Colonic mucosa (tissue), 4 donors: ENCODE results near the gene PRKCB. TPM values are rescaled to one million over a fixed set of nuclear protein-coding genes. Genes with fewer than 3 reads are reported as not detected.

Experiments used
- DNase-seq: peaks from one replicate; pipeline ENCODE4 v3.0.0-alpha.2; 2020
- H3K27ac ChIP-seq: fragments of 200-600 bp; one replicate; pipeline ENCODE4 v1.8.0; 2021
- H3K27me3 ChIP-seq: fragments of 200-600 bp; one replicate; pipeline ENCODE4 v1.8.0; 2021
- H3K36me3 ChIP-seq: fragments of 200-600 bp; one replicate; pipeline ENCODE4 v1.8.0; 2021
- H3K4me1 ChIP-seq: fragments of 200-600 bp; one replicate; pipeline ENCODE4 v1.8.0; 2021; ENCODE audit warnings: mild to moderate bottlenecking
- H3K4me3 ChIP-seq: fragments of 200-600 bp; one replicate; pipeline ENCODE4 v1.8.0; 2021
- H3K9ac ChIP-seq, 2 donors: one replicate each; pipeline ENCODE4 v1.7.0; 2013; ENCODE audit warnings: control low read depth in 2 of 2, low read depth in 2 of 2, low read length in 2 of 2
- H3K9me3 ChIP-seq: fragments of 200-600 bp; one replicate; pipeline ENCODE4 v1.8.0; 2021
- intact Hi-C: fragments of 100-400 bp; cut with DNase I; formaldehyde crosslinking; loops from one replicate; pipeline ENCODE4 v1.14.1; 2022
- total RNA-seq, 2 donors: library from RNA; stranded (reverse); fragmentation: NEBNext Ultra II Directional in 1 of 2; extraction: Animal tissue kit (Norgen Biotek cat#: 25700) in 1 of 2; gene quantifications; one replicate each; pipeline ENCODE4 v1.2.1, GENCODE V29; 2021
- TF ChIP-seq, protein P1 (sequence below): fragments of 200-600 bp; IDR thresholded peaks from one replicate; pipeline ENCODE4 v1.8.0; 2022; ENCODE audit warnings: antibody characterized with exemption, mild to moderate bottlenecking
- donor health status: healthy.
- donor health status: DM: no; HTN: no; CAD: no.
- donor health status: DM: no; HTN: no; CAD: no.

Gene PRKCB
- total RNA-seq, 2 donors from 2014 or later: 2.5 to 10.7 TPM

DNA sequence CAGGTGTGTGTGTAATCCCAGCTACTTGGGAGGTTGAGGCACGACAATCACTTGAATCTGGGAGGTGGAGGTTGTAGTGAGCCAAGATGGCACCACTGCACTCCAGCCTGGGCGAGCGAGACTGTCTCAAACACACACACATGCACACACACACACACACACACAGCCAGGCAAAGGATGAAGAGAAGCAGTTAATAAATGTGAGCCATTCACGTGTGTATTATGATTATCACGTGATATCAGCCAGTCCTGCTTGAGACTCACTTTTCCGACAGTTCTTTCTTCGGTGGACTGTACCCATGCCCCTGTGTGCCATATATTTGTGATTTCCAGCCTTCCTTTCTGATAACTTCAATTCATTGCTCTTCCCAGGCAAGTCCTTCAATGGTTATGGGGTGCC, 119.3 kb downstream of the PRKCB start:
- intact Hi-C loops: no loop called here
- Histone ChIP-seq H3K9ac (no peak overlapping the region), H3K4me3 (no peak overlapping the region), H3K36me3 (no peaks in the 10 kb centered on the region), H3K27me3 (no peaks in the 10 kb centered on the region), H3K4me1 (no peaks in the 10 kb centered on the region), H3K9me3 (no peaks in the 10 kb centered on the region), H3K27ac (no peak overlapping the region)
- TF ChIP-seq, protein P1, sequence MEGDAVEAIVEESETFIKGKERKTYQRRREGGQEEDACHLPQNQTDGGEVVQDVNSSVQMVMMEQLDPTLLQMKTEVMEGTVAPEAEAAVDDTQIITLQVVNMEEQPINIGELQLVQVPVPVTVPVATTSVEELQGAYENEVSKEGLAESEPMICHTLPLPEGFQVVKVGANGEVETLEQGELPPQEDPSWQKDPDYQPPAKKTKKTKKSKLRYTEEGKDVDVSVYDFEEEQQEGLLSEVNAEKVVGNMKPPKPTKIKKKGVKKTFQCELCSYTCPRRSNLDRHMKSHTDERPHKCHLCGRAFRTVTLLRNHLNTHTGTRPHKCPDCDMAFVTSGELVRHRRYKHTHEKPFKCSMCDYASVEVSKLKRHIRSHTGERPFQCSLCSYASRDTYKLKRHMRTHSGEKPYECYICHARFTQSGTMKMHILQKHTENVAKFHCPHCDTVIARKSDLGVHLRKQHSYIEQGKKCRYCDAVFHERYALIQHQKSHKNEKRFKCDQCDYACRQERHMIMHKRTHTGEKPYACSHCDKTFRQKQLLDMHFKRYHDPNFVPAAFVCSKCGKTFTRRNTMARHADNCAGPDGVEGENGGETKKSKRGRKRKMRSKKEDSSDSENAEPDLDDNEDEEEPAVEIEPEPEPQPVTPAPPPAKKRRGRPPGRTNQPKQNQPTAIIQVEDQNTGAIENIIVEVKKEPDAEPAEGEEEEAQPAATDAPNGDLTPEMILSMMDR: no peak
- no peak for DNase-seq

DNA sequence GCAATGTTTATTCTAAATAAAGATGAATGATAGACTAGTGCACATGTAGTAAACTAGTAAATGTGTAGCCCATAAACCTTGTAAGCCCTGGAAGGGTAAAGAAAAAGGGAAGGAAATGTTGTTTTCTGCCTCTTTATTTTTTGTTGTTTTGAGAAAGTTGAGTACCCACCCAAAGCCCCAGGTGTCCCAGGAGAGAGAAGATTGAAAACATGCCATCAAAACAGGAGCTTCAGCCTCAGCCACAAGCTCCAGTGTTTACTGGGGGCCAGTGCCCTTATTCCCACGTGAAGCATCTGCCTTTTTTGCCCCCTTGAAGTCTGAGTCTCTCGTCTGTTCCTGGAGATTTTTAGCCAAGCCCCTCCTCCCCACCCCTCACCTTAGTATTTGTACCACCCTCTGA, 121.5 kb downstream of the PRKCB start:
- no peak overlapping the region for H3K27ac ChIP-seq
- DNase-seq: no peak
- no peaks in the 10 kb centered on the region for H3K9me3 ChIP-seq
- no peaks in the 10 kb centered on the region for H3K36me3 ChIP-seq
- intact Hi-C loops: no loop called here
- TF ChIP-seq, protein P1: no peak
- H3K9ac ChIP-seq: no peak overlapping the region
- no peaks in the 10 kb centered on the region for H3K27me3 ChIP-seq
- H3K4me1 ChIP-seq: no peaks in the 10 kb centered on the region
- no peak overlapping the region for H3K4me3 ChIP-seq

DNA sequence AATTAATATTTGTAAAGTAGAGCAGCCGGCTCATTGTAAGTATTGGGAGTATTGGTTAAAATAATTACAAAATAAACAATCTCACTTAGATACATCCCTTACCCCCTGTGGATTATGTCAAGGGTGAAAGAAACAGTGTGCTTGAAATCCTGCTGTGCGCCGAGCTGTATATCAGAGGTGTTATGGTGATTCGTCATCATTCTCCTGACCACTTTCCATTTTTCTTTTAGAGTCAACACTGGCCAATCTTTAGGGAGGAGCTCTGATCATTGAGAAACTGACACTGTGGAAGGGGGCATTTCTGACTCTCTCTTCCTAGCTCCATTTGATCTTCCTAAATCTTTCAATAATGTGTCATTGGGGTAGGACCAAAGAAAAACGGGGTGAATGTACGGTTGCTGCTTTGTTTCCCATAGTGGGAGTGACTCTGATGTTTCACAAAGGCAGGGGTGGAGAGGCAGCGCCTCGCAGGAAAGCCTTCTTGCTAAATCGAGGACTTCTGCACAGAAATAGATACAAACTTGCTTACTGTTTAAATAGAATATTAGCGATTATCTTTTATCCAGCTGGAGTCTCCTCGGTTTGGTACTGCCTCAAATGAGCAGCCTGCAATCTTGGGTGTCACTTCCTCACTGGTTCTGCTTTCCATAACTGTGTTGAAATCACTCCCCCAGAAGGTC, 123.4 kb downstream of the PRKCB start:
- Histone ChIP-seq H3K4me3 (no peak overlapping the region), H3K9ac (no peak overlapping the region), H3K27me3 (no peaks in the 10 kb centered on the region), H3K36me3 (no peaks in the 10 kb centered on the region), H3K4me1 (no peaks in the 10 kb centered on the region), H3K27ac (no peak overlapping the region), H3K9me3 (no peaks in the 10 kb centered on the region)
- intact Hi-C loops: no loop called here
- no peak for DNase-seq
- TF ChIP-seq, protein P1: no peak

DNA sequence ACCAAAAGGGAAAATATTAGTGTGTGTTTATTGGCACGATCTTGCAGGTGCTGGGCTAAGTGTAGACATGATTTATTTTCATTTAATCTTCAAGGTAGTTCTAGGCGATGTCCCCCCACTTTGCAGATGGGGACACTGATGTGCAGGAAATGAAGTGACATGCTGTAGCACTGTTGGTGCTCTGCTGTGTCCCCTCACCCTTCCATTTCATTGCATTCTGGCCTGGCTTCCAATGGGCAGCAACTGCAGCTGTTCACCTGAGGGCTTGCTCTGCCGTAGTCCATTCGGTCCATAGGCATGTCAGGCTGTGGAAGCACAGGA, 123.9 kb downstream of the PRKCB start:
- DNase-seq: no peak
- Histone ChIP-seq H3K4me3 (no peak overlapping the region), H3K9me3 (no peaks in the 10 kb centered on the region), H3K27ac (no peak overlapping the region), H3K36me3 (no peaks in the 10 kb centered on the region), H3K9ac (no peak overlapping the region), H3K4me1 (no peaks in the 10 kb centered on the region), H3K27me3 (no peaks in the 10 kb centered on the region)
- intact Hi-C loops: no loop called here
- TF ChIP-seq, protein P1: no peak

DNA sequence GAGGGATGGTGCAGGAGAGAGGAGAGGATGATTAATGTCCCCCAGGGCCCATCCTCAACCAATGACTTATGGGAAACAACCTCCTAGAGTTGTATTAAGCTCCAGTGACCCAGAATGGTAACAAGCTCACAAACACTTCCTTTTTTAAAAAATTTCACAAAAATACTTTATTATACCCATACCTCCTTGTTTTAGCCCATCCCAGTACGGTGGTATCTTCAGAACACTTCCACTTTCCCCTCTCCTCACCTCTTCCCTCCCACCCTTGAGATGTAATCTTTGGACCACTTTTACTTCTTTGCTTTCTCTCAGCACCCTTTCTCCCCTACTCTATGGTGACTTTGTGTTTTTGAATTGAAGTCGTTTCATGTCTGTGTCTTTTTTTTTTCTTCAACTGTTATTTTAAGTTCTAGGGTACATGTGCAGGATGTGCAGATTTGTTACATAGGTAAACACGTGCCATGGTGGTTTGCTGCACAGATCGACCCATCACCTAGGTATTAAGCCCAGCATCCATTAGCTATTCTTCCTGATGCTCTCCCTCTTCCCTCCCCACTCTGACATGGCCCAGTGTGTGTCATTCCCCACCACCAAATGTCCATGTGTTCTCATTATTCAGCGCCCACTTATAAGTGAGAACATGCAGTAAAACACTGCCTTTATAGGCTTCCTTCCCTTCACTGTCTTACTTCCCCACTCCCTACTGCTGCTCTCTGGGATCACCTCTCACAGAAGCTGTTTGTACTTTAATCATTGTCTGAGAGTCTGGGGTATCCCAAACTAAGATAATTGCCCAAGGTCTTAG, 124.5 kb downstream of the PRKCB start:
- no peak for DNase-seq
- TF ChIP-seq, protein P1: no peak
- intact Hi-C loops: no loop called here
- Histone ChIP-seq H3K4me3 (no peak overlapping the region), H3K36me3 (no peaks in the 10 kb centered on the region), H3K9me3 (no peaks in the 10 kb centered on the region), H3K9ac (no peak overlapping the region), H3K4me1 (no peaks in the 10 kb centered on the region), H3K27me3 (no peaks in the 10 kb centered on the region), H3K27ac (no peak overlapping the region)
